Measurements from ENCODE around the gene ADAMTSL2. TPM values are rescaled to one million over a fixed set of nuclear protein-coding genes. Genes with fewer than 3 reads are reported as not detected.

ADAMTSL2 gene
- total RNA-seq, 2 experiments from 2014 or later, result 0.05 to 0.07 TPM

DNA sequence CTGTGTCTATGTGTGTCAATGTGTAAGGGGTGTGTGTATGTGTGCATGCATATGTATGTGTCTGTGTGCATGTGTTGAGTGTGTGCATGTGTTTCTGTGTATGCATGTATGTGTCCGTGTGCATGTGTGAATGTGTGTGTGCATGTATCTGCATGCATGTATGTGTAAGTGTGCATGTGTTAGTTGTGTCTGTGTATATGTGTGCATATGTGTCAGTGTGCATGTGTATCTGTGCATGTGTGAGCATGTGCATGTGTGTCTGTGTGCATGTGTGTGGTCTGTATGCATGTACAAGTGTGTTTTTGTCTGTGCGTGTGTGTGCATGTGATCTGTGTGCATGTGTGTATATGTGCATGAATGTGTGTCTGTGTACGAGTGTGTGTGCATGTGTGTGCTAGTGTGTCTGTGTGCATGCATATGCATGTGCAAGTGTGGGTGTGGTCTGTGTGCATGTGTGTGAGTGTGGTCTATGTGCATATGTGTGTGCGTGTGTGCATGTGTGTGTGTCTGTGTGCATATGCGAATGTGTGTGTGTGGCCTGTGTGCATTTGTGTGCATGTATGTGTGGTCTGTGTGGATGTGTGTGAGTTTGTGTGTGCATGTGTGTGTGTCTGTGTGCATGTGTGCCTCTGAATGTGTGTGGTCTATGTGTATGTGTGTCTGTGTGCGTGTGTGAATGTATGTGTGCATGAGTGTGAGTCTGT is 65.1 kb downstream of the ADAMTSL2 start:
- no peak overlapping the region for H3K27ac Mint-ChIP-seq
- ChIA-PET CTCF (no interaction called here), POLR2A (no interaction called here)
- no peak for DNase-seq
- peaks cover 6% of the 10 kb centered on the region for H3K27me3 Mint-ChIP-seq
- intact Hi-C loops (cut with micrococcal nuclease), result no loop called here
- H3K9me3 Mint-ChIP-seq, result peaks cover 20% of the 10 kb centered on the region
- peaks cover 7% of the 10 kb centered on the region for H3K36me3 Mint-ChIP-seq
- H3K4me3 Mint-ChIP-seq, result no peak overlapping the region
- no peaks in the 10 kb centered on the region for H3K4me1 Mint-ChIP-seq (ENCODE audit: low read depth)

GRCh38 chr9:133600739-133601138 is 66.2 kb downstream of the ADAMTSL2 start:
- Mint-ChIP-seq H3K9me3 (peaks cover 20% of the 10 kb centered on the region), H3K36me3 (peaks cover 7% of the 10 kb centered on the region), H3K4me1 (ENCODE audit: low read depth) (no peaks in the 10 kb centered on the region), H3K27ac (no peak overlapping the region), H3K4me3 (no peak overlapping the region), H3K27me3 (peaks cover 6% of the 10 kb centered on the region)
- DNase-seq, result no peak
- ChIA-PET POLR2A (no interaction called here), CTCF (interaction anchor here (1.5 kb wide), 1 partner anchor 11 kb away, joined by 6 read pairs; no protein-coding TSS in a partner anchor)
- intact Hi-C loops (cut with micrococcal nuclease), result no loop called here

- Mint-ChIP-seq H3K27ac (no peak overlapping the region), H3K9me3 (peaks cover 15% of the 10 kb centered on the region), H3K27me3 (peaks cover 9% of the 10 kb centered on the region), H3K4me3 (no peak overlapping the region), H3K4me1 (ENCODE audit: low read depth) (no peaks in the 10 kb centered on the region), H3K36me3 (peaks cover 7% of the 10 kb centered on the region)
- CTCF ChIA-PET, result interaction anchor here (0.6 kb wide), 1 partner anchor 363 kb away, joined by 3 read pairs; no protein-coding TSS in a partner anchor
- intact Hi-C loops (cut with micrococcal nuclease), result no loop called here
- DNase-seq, result no peak
- POLR2A ChIA-PET, result no interaction called here
These were observed 67.2 kb downstream of the ADAMTSL2 start for GRCh38 chr9:133601746-133602145.

DNA sequence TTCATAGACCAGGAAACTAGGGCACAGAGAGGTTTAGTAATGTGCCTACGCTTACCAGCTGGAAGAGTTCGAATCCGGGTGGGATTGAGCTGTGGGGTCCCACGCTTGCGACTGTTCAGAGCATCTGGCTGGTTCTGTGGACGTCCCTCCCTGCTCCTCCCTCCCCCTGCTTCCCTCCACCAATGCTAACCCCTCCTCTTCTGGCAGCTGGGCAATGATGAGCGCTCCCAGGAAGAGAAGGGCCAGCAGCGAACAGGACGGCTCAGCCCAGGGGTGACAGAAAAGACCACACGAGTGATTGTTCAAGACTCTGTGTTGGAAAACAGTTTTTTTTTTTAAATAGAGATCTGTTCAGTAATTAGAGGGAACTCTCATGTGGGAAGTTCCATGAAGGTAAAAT is 67.8 kb downstream of the ADAMTSL2 start:
- intact Hi-C loops (cut with micrococcal nuclease), result no loop called here
- Mint-ChIP-seq H3K4me1 (ENCODE audit: low read depth) (no peaks in the 10 kb centered on the region), H3K36me3 (peaks cover 3% of the 10 kb centered on the region), H3K27me3 (peaks cover 15% of the 10 kb centered on the region), H3K9me3 (peaks cover 9% of the 10 kb centered on the region), H3K27ac (no peak overlapping the region), H3K4me3 (no peak overlapping the region)
- CTCF ChIA-PET, result no interaction called here
- no peak for DNase-seq
- POLR2A ChIA-PET, result no interaction called here

DNA sequence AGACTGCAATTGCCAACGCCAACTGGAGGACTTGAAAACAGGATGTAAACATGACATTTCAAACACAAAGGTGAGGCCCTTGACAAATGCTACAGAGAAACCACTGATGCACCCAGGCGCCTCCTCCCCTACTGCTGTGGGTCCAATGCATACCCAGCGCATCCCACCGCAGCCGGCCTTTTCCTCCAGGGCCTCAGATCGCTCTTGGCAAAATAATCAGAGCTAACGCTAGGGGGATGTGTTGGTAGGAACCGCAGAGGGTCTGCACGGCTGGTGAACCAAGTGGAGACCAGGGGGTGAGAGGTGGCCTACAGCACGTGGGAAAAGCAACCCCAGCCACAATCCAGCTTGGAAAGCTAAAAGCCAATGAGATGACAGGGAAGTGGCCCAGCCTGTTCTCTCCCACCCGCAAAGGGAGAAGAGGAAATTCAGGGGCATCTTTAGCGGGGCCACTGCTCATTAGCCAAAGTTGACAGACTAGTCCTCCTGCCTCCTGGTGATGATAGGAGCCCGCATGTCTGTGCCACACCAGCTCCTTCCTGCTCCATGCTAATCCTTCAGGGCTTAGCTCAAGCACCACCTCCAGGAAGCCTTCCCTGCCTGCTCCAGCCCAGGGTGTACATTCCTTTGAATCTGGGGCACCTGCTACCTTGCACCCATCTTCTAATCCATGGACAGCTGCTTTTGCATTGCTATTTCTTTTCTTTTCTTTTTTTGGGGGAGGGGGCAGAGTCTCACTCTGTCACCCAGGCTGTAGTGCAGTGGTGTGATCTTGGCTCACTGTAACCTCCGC is 68.8 kb downstream of the ADAMTSL2 start:
- Mint-ChIP-seq H3K36me3 (no peaks in the 10 kb centered on the region), H3K27ac (no peak overlapping the region), H3K4me3 (no peak overlapping the region), H3K9me3 (no peaks in the 10 kb centered on the region), H3K27me3 (peaks cover 24% of the 10 kb centered on the region), H3K4me1 (ENCODE audit: low read depth) (no peaks in the 10 kb centered on the region)
- DNase-seq, result no peak
- ChIA-PET POLR2A (no interaction called here), CTCF (no interaction called here)
- intact Hi-C loops (cut with micrococcal nuclease), result no loop called here

GRCh38 chr9:133604214-133604613 is 69.7 kb downstream of the ADAMTSL2 start:
- CTCF ChIA-PET, result interaction anchor here (0.6 kb wide), 1 partner anchor 55 kb away, joined by 3 read pairs; no protein-coding TSS in a partner anchor
- Mint-ChIP-seq H3K4me1 (ENCODE audit: low read depth) (no peaks in the 10 kb centered on the region), H3K9me3 (no peaks in the 10 kb centered on the region), H3K4me3 (no peak overlapping the region), H3K27me3 (peaks cover 26% of the 10 kb centered on the region), H3K27ac (no peak overlapping the region), H3K36me3 (no peaks in the 10 kb centered on the region)
- peak; percentile 40 for DNase-seq
- POLR2A ChIA-PET, result no interaction called here
- intact Hi-C loops (cut with micrococcal nuclease), result no loop called here

DNA sequence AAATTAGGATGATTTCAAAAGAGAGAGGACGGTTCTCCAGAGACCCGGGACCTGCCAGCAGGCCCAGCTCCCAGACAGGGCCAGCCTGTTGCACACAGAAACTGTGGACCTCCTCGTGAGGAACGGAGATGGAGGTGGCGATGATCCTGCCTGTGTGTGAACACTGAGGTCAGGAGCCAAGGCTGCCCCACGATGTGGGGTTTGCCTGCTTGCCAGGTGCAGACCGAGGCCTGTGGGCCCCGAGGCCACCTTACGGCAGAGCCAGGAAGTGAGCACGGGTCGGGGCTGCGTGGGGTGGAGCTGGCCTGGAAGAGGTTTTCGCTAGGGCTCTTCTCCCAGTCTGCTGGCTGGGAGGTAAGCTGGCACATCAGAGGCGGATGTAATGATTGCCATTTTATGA is 70.4 kb downstream of the ADAMTSL2 start:
- Mint-ChIP-seq H3K4me3 (no peak overlapping the region), H3K27ac (no peak overlapping the region), H3K27me3 (peaks cover 31% of the 10 kb centered on the region), H3K36me3 (no peaks in the 10 kb centered on the region), H3K4me1 (ENCODE audit: low read depth) (no peaks in the 10 kb centered on the region), H3K9me3 (no peaks in the 10 kb centered on the region)
- no peak for DNase-seq
- ChIA-PET POLR2A (no interaction called here), CTCF (interaction anchor here (0.6 to 0.7 kb wide), 2 partner anchors 15 to 55 kb away, joined by 3 read pairs; no protein-coding TSS in a partner anchor)
- intact Hi-C loops (cut with micrococcal nuclease), result no loop called here

- no peak overlapping the region for H3K27ac Mint-ChIP-seq
- no peak overlapping the region for H3K4me3 Mint-ChIP-seq
- DNase-seq, result no peak
- H3K4me1 Mint-ChIP-seq (ENCODE audit: low read depth), result no peaks in the 10 kb centered on the region
- no peaks in the 10 kb centered on the region for H3K36me3 Mint-ChIP-seq
- POLR2A ChIA-PET, result no interaction called here
- intact Hi-C loops (cut with micrococcal nuclease), result no loop called here
- peaks cover 36% of the 10 kb centered on the region for H3K27me3 Mint-ChIP-seq
- CTCF ChIA-PET, result interaction anchor here (0.7 kb wide), 1 partner anchor 16 kb away, joined by 3 read pairs; no protein-coding TSS in a partner anchor
- H3K9me3 Mint-ChIP-seq, result no peaks in the 10 kb centered on the region
These were observed 70.9 kb downstream of the ADAMTSL2 start for GRCh38 chr9:133605446-133605845.

- Mint-ChIP-seq H3K4me3 (no peak overlapping the region), H3K36me3 (no peaks in the 10 kb centered on the region), H3K9me3 (no peaks in the 10 kb centered on the region), H3K27me3 (peaks cover 38% of the 10 kb centered on the region), H3K27ac (no peak overlapping the region), H3K4me1 (ENCODE audit: low read depth) (no peaks in the 10 kb centered on the region)
- ChIA-PET POLR2A (no interaction called here), CTCF (no interaction called here)
- intact Hi-C loops (cut with micrococcal nuclease), result no loop called here
- DNase-seq, result no peak
These were observed 71.6 kb downstream of the ADAMTSL2 start for GRCh38 chr9:133605856-133606707.

DNA sequence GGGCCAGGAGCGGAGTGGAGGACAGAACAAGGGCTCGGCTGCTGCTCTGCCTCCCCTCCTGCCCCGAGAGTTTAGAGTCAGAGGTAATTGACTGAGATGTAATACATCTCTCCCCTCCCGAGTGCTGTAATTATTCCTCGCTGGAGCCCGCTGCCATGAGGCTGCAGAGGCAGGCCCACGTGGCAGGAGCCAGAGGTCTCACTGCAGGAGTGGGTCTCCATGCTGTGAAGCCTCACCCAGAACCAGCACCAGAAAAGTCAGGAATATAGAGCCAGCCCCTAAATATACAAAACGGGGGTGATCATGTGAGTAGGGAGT is 72.2 kb downstream of the ADAMTSL2 start:
- peaks cover 38% of the 10 kb centered on the region for H3K27me3 Mint-ChIP-seq
- no peak for DNase-seq
- H3K27ac Mint-ChIP-seq, result no peak overlapping the region
- no peaks in the 10 kb centered on the region for H3K4me1 Mint-ChIP-seq (ENCODE audit: low read depth)
- intact Hi-C loops (cut with micrococcal nuclease), result no loop called here
- POLR2A ChIA-PET, result no interaction called here
- no peaks in the 10 kb centered on the region for H3K36me3 Mint-ChIP-seq
- H3K9me3 Mint-ChIP-seq, result no peaks in the 10 kb centered on the region
- no peak overlapping the region for H3K4me3 Mint-ChIP-seq
- CTCF ChIA-PET, result no interaction called here

- H3K9me3 Mint-ChIP-seq, result no peaks in the 10 kb centered on the region
- H3K27me3 Mint-ChIP-seq, result peaks cover 38% of the 10 kb centered on the region
- no peak overlapping the region for H3K27ac Mint-ChIP-seq
- H3K36me3 Mint-ChIP-seq, result no peaks in the 10 kb centered on the region
- H3K4me1 Mint-ChIP-seq (ENCODE audit: low read depth), result no peaks in the 10 kb centered on the region
- ChIA-PET POLR2A (no interaction called here), CTCF (no interaction called here)
- DNase-seq, result no peak
- intact Hi-C loops (cut with micrococcal nuclease), result no loop called here
- no peak overlapping the region for H3K4me3 Mint-ChIP-seq
These were observed 72.9 kb downstream of the ADAMTSL2 start for GRCh38 chr9:133607381-133607780.

DNA sequence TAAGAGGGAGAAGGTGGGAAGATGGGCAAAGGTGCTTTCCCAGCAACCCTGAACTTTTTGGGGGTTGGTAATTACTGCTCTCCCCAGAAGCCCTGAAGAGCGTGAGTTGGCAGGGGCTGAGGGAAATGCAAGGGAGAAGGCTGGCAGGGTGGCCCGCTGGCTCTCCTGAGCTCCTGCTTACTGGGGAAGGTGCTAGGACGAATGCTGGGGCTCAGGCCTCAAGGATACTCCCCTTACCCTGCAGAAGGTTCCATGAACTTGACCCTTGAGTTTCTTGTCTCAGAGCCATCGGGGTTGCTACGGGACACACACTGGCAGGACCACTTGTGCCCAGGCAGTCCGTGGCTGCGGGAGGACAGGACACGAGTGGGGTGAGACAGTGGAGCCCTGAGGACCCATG is 73.5 kb downstream of the ADAMTSL2 start:
- no peaks in the 10 kb centered on the region for H3K36me3 Mint-ChIP-seq
- ChIA-PET CTCF (no interaction called here), POLR2A (no interaction called here)
- H3K4me1 Mint-ChIP-seq (ENCODE audit: low read depth), result no peaks in the 10 kb centered on the region
- no peak overlapping the region for H3K4me3 Mint-ChIP-seq
- no peak for DNase-seq
- no peaks in the 10 kb centered on the region for H3K9me3 Mint-ChIP-seq
- no peak overlapping the region for H3K27ac Mint-ChIP-seq
- intact Hi-C loops (cut with micrococcal nuclease), result no loop called here
- H3K27me3 Mint-ChIP-seq, result peaks cover 39% of the 10 kb centered on the region

All from activated CD4-positive, alpha-beta memory T cell treated with anti-CD3 and anti-CD28 coated beads for 36 hours (primary cell).